Skeletal muscle tissue (tissue), 4 donors: ENCODE results near the gene PPP5C. TPM values are rescaled to one million over a fixed set of nuclear protein-coding genes. Genes with fewer than 3 reads are reported as not detected.

Experiments
- H3K27ac ChIP-seq: one replicate; pipeline ENCODE4 v1.7.0; 2013; ENCODE audit warnings: mild to moderate bottlenecking, low read depth, low read length, inconsistent platforms
- H3K27me3 ChIP-seq, 3 donors: one replicate each; pipeline ENCODE4 v1.7.0; 2013; ENCODE audit warnings: low read length in 3 of 3; ENCODE audit not compliant: control insufficient read depth in 3 of 3, insufficient read depth in 3 of 3
- H3K36me3 ChIP-seq, 3 donors: one replicate each; pipeline ENCODE4 v1.7.0; 2013; ENCODE audit warnings: low read length in 3 of 3; ENCODE audit not compliant: control insufficient read depth in 3 of 3, insufficient read depth in 3 of 3
- H3K4me1 ChIP-seq, 3 donors: one replicate each; pipeline ENCODE4 v1.7.0; 2013; ENCODE audit warnings: low read length in 3 of 3, mild to moderate bottlenecking in 3 of 3; ENCODE audit not compliant: control insufficient read depth in 3 of 3, insufficient read depth in 3 of 3
- H3K4me3 ChIP-seq, 3 donors: one replicate each; pipeline ENCODE4 v1.7.0; 2013; ENCODE audit warnings: low read length in 3 of 3
- H3K9ac ChIP-seq, 3 donors: one replicate each; pipeline ENCODE4 v1.7.0; 2013; ENCODE audit warnings: low read length in 3 of 3, mild to moderate bottlenecking in 3 of 3, moderate library complexity in 2 of 3, low read depth in 1 of 3
- H3K9me3 ChIP-seq, 3 donors: one replicate each; pipeline ENCODE4 v1.7.0; 2013; ENCODE audit warnings: low read length in 3 of 3; ENCODE audit not compliant: control insufficient read depth in 3 of 3
- total RNA-seq: library from RNA; depleted of rRNA; stranded (reverse); fragments of >200 nt; gene quantifications from one replicate; pipeline ENCODE4 v1.2.3, GENCODE V29; 2014
- donor health status: Osteomylitis.

Gene PPP5C
- total RNA-seq, 1 donor from 2014 or later = 44.4 TPM

DNA sequence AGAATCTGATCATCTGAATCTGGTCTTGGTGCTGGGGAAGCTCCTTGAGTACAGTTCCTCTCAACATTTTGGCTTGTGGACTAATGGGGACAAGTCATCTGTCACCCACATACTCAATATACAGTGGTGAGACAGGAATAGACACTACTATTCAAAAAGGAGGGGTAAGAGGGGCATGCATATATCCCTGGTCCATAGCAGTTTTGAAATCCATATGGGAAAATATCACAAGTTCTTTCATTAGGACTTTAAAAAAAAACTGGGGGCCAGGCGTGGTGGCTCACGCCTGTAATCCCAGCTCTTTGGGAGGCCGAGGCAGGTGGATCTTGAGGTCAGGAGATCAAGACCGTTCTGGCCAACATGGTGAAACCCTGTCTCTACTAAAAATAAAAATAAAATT lies 20.3 kb upstream of the PPP5C start:
- no peak overlapping the region for H3K4me3 ChIP-seq
- peaks cover 0 to 5% (median 2%) of the 10 kb centered on the region in 3 donors for H3K9me3 ChIP-seq
- no peak overlapping the region for H3K27ac ChIP-seq
- peaks cover 4 to 17% (median 5%) of the 10 kb centered on the region in 3 donors for H3K36me3 ChIP-seq
- no peak overlapping the region for H3K9ac ChIP-seq
- no peaks in the 10 kb centered on the region for H3K4me1 ChIP-seq
- H3K27me3 ChIP-seq = no peaks in the 10 kb centered on the region

DNA sequence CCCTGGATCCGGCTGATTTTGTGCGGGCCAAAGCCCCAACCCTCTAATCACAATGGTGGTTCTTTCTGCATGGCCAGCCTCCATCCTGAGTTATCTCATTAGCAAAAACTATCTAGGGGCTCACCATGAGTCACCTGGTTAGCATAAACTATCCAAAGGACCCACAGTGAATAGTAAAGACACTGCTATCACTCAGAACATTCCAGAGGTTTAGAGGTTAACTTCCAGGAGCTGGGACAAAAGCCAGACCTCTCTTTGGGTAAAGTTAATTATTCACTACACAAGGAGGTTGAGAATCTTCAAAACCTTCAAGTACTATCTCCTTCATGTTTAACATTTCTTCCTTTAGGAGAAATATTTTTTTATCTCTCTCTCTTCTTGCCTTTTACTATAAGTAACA lies 18.8 kb upstream of the PPP5C start:
- no peaks in the 10 kb centered on the region for H3K27me3 ChIP-seq
- H3K9me3 ChIP-seq = peaks cover 0 to 5% (median 2%) of the 10 kb centered on the region in 3 donors
- H3K4me3 ChIP-seq = no peak overlapping the region
- no peak overlapping the region for H3K9ac ChIP-seq
- peaks cover 4 to 17% (median 5%) of the 10 kb centered on the region in 3 donors for H3K36me3 ChIP-seq
- H3K27ac ChIP-seq = no peak overlapping the region
- H3K4me1 ChIP-seq = no peaks in the 10 kb centered on the region

DNA sequence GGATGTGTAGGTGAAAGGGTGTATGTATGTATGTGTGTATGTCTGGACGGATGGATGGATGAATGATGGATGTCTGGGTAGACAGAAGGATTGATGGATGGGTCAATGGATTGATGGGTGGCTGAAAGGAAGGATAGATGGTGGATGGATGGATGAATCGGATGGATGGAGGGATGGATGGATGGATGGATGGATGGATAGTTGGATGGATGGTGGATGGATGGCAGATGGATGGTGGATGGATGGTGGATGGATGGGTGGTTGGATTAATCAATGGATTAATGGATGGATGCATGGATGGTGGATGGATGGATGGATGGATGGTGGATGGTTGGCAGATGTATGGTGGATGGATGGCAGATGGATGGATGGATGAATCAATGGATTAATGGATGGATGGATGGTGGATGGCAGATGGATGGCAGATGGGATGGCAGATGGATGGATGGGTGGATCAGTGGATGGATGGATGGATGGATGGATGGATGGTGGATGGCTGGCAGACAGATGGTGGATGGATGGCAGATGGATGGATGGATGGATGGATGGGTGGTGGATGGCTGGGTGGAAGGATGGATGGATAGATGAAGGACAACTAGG lies 16.5 kb upstream of the PPP5C start:
- H3K27ac ChIP-seq = no peak overlapping the region
- H3K27me3 ChIP-seq = no peaks in the 10 kb centered on the region
- H3K4me1 ChIP-seq = no peaks in the 10 kb centered on the region
- no peak overlapping the region for H3K4me3 ChIP-seq
- no peak overlapping the region for H3K9ac ChIP-seq
- H3K9me3 ChIP-seq = peaks cover 0 to 5% (median 2%) of the 10 kb centered on the region in 3 donors
- peaks cover 4 to 15% (median 5%) of the 10 kb centered on the region in 3 donors for H3K36me3 ChIP-seq

DNA sequence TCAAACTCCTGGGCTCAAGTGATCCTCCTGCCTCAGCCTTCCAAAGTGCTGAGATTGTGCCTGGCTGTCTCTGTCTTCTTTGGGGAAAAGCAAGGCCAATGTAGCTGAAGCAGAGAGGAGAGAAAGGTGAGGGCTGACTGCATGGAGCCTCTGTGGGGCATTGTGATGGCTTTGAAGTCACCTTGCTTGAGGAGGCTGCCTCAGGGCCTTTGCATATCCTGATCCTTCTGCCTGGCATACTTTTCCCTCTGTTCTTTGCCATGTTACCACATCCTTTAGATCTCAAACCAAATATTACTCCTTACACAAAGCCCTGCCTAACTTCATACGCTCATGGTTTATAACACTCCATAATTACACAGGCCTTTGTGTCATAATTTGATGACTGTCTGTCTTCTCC lies 9.4 kb upstream of the PPP5C start:
- H3K36me3 ChIP-seq = peaks cover 0 to 8% (median 2%) of the 10 kb centered on the region in 3 donors
- no peaks in the 10 kb centered on the region for H3K27me3 ChIP-seq
- H3K9ac ChIP-seq = no peak overlapping the region
- no peak overlapping the region for H3K27ac ChIP-seq
- H3K9me3 ChIP-seq = no peaks in the 10 kb centered on the region
- H3K4me3 ChIP-seq = no peak overlapping the region
- H3K4me1 ChIP-seq = no peaks in the 10 kb centered on the region

DNA sequence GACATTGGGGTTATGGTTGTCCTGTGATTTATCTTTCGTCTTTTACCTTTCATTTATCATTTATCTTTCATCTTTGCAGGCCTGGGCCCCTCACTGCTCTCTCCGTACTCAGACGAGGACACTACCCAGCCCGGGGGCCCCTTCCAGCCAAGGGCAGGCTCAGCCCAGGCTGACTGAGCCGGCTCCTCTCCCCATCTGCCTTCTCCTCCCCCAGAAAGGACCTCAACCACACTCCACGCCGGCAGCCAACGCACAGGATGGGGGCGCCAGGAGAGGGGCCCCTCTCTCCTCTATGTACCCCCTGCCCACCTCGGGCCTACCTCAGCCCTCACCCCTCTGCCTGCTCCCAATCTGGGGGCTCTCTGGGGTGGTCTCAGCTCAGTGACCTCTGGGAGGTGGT lies 7.4 kb upstream of the PPP5C start:
- Histone ChIP-seq H3K4me3 (no peak overlapping the region), H3K9ac (no peak overlapping the region), H3K4me1 (no peaks in the 10 kb centered on the region), H3K27me3 (peaks cover 0 to 3% (median 0%) of the 10 kb centered on the region in 3 donors), H3K27ac (no peak overlapping the region), H3K9me3 (no peaks in the 10 kb centered on the region), H3K36me3 (peaks cover 0 to 8% (median 2%) of the 10 kb centered on the region in 3 donors)

DNA sequence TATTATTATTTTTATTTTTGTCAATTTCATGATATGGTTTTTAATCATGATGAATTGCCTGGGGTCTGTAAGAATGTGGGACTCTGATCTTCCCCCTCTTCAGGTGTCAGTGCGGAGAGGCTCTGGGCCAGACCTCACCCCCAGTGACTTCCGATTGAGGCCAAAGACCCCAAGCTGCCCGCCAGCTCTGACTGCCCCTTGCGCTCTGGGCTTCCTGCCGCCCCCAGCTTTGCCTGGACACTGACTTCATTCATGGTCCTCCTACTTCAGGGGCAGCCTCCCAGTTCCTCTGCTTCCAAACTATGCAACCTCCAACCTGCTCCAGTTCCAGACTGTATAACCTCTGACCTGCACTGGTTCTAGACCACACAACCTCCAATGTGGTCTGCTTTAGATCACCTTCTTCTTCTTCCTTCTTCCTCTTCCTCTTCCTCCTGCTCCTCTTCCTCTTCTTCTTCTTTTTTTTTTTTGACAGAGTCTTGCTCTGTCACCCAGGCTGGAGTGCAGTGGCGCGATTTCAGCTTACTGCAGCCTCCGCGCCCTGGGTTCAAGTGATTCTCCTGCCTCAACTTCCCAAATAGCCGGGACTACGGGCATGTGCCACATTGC lies 6.7 kb upstream of the PPP5C start:
- H3K9me3 ChIP-seq = no peaks in the 10 kb centered on the region
- no peak overlapping the region for H3K4me3 ChIP-seq
- no peaks in the 10 kb centered on the region for H3K4me1 ChIP-seq
- H3K36me3 ChIP-seq = peaks cover 0 to 8% (median 2%) of the 10 kb centered on the region in 3 donors
- H3K9ac ChIP-seq = no peak overlapping the region
- H3K27me3 ChIP-seq = peaks cover 0 to 3% (median 0%) of the 10 kb centered on the region in 3 donors
- H3K27ac ChIP-seq = no peak overlapping the region

DNA sequence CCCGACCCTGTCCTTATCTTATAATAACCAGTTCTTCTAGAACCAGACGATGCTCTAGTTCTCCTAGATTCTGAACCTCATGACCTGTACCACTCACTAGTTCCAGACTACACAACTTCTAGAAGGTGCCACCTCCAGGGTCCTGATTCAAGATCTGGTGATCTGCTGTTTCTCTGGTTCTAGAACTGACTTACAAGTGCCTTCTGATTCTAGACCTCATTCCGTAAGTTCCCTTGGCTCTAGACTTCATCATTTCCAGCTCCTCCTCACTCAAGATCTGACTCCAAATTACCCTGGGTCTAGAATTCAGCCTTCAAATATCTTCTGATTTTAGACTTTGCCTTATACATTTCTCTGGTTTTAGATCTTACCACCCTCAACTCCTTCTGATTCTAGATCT lies 5.0 kb upstream of the PPP5C start:
- Histone ChIP-seq H3K27ac (no peak overlapping the region), H3K4me3 (no peak overlapping the region), H3K9ac (no peak overlapping the region), H3K4me1 (peaks cover 4% of the 10 kb centered on the region in 3 donors), H3K36me3 (peaks cover 0 to 8% (median 3%) of the 10 kb centered on the region in 3 donors), H3K9me3 (no peaks in the 10 kb centered on the region), H3K27me3 (peaks cover 0 to 3% (median 0%) of the 10 kb centered on the region in 3 donors)

DNA sequence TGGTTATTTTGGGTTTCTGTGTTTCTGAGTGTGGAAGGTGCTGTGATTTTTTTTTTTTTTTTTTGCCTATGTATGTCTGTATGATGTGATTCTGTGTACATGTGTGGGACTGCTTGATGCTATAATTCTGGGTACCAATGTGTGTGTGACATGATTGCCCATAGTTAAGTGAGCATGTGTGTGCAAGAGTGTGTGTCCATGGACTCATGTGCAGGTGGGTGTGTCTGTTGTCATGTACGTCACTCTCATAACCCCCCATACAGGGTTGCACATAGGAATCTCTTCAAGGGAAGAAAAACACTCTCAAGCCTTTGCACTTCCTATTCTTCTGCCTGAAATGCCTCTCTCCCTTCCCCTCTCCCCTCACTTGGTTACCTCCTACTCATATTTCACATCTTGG lies 2.5 kb upstream of the PPP5C start:
- Histone ChIP-seq H3K4me3 (no peak overlapping the region), H3K9ac (no peak overlapping the region), H3K9me3 (no peaks in the 10 kb centered on the region), H3K4me1 (peaks cover 17 to 28% (median 23%) of the 10 kb centered on the region in 3 donors), H3K27ac (no peak overlapping the region), H3K27me3 (peaks cover 0 to 3% (median 0%) of the 10 kb centered on the region in 3 donors), H3K36me3 (peaks cover 0 to 2% (median 2%) of the 10 kb centered on the region in 3 donors)

DNA sequence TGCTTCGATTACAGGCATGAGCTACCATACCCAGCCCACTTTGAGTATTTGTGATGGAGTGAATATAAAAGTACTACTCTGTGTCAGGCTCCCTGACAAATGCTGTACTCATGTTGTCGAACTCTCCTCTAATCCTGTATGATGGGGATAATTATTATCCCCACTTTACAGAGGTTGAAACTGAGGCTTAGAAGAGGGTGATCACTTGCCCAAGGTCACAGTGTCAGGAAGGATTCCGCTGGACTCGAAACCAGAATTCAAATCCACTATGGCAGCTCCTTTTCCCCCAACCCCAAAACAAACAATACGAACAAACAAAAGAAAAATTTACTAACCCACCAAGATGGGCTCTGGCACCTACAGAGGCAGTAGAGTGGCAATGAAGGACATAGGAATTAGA lies 1.7 kb upstream of the PPP5C start:
- Histone ChIP-seq H3K36me3 (peaks cover 0 to 2% (median under 1%) of the 10 kb centered on the region in 3 donors), H3K9me3 (no peaks in the 10 kb centered on the region), H3K4me1 (peaks cover 24 to 36% (median 30%) of the 10 kb centered on the region in 3 donors), H3K4me3 (no peak overlapping the region), H3K27ac (no peak overlapping the region), H3K27me3 (peaks cover 0 to 3% (median 0%) of the 10 kb centered on the region in 3 donors), H3K9ac (no peak overlapping the region)

DNA sequence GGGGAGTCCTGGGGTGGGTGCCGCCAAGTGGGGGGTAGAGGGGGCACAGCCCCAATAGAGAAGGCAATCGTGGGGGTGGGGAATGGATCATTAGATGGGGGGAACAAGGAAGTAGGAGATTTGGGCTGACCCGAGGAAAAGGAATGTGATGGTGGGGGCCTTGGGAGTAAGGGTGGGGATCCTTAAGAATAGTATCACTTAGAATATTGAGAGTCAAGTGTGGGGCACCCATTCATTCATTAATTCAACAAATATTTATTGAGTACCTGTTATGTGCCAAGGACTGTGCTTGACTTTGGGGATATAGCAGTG lies 641 bp downstream of the PPP5C start:
- Histone ChIP-seq H3K9ac (peak overlapping the region; percentile 94 to 95 (median 95)), H3K27ac (peak overlapping the region; percentile 76), H3K4me1 (peaks cover 46 to 57% (median 47%) of the 10 kb centered on the region in 3 donors), H3K36me3 (peaks cover 0 to 4% (median 4%) of the 10 kb centered on the region in 3 donors), H3K27me3 (peaks cover 0 to 3% (median 0%) of the 10 kb centered on the region in 3 donors), H3K9me3 (no peaks in the 10 kb centered on the region), H3K4me3 (peak overlapping the region; percentile 92 to 97 (median 96))
